Fibroblast of pulmonary artery (primary cell): ENCODE results near the gene CYP20A1.

ENCODE experiments used
- DNase-seq: peaks from one replicate; pipeline ENCODE4 v3.0.0-alpha.2; 2010; ENCODE audit warnings: low read depth
- H3K4me3 ChIP-seq: replicated peaks from 2 replicates; pipeline ENCODE4 v1.5.1; 2011; ENCODE audit warnings: low read depth, mild to moderate bottlenecking, control low read depth, low read length, moderate library complexity
- CTCF ChIP-seq: IDR thresholded peaks from 2 replicates; pipeline ENCODE4 v1.5.1; 2011; ENCODE audit warnings: mild to moderate bottlenecking, control low read depth, low read length, inconsistent platforms; ENCODE audit errors: missing control alignments

Gene CYP20A1

GRCh38 chr2:203346612-203347011, 107.8 kb downstream of the CYP20A1 start:
- no peak for TF ChIP-seq CTCF
- H3K4me3 ChIP-seq: no peak overlapping the region
- DNase-seq: no peak

- TF ChIP-seq CTCF: no peak
- H3K4me3 ChIP-seq: no peak overlapping the region
- DNase-seq: no peak
These were observed 108.6 kb downstream of the CYP20A1 start for GRCh38 chr2:203347375-203347774.

- H3K4me3 ChIP-seq: no peak overlapping the region
- TF ChIP-seq CTCF: no peak
- no peak for DNase-seq
These were observed 113.9 kb downstream of the CYP20A1 start for GRCh38 chr2:203352604-203353255.

- no peak for DNase-seq
- no peak for TF ChIP-seq CTCF
- no peak overlapping the region for H3K4me3 ChIP-seq
These were observed 116.1 kb downstream of the CYP20A1 start for GRCh38 chr2:203354966-203355365.
